NOMO-1 treated with dmso at 0.1 percent for 144 hours (cell line): ENCODE data around the gene ZFP91.

Source experiments
- DNase-seq: peaks from one replicate; lab custom pipeline; 2025; ENCODE audit not compliant: unreplicated experiment; lab: John Stamatoyannopoulos, UW

Gene ZFP91

DNA sequence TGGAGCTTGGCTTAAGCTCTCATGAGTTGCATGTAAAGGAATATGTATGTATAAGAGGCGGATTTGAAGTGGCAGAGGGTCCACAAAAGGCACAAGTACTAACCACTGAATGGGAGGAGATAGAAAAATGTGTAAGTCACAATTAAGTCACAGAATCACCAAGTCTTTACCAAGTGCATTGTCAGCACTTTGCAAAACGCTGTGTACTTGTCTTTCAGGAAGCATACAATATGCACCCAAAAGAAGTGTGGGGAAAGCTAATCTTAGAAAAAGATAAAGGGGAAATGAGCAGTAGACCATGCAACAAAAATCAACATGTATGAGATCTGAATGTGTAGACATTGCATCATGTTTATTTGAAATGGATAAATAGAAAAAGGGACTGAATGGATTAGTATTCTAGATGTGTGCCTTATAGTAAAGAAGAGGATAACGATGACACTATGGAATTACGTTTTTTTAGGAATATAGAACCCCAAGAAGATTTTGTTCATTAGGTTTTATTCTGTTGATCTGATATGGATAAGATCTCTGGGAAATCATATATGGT, 48.1 kb downstream of the ZFP91 start:
- DNase-seq: no peak

DNA sequence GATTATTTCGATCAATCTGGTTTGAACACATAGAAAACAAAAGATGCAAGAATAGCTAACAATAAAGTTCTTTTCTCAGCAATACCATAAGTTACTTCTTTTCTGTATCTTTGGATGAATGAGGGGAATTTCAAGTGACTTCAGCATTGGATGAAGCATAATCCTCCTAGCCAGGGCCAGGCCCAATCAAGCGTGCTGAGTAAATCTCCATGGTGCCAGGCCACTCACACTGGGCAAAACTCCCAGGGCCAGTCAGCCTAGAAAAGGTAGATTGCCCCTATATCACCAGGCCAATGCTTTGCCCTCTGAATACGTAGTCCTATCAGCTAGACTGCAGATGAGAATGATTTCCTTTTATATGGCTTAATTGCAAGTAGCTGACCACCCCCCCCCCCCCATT, 49.6 kb downstream of the ZFP91 start:
- DNase-seq: no peak

DNA sequence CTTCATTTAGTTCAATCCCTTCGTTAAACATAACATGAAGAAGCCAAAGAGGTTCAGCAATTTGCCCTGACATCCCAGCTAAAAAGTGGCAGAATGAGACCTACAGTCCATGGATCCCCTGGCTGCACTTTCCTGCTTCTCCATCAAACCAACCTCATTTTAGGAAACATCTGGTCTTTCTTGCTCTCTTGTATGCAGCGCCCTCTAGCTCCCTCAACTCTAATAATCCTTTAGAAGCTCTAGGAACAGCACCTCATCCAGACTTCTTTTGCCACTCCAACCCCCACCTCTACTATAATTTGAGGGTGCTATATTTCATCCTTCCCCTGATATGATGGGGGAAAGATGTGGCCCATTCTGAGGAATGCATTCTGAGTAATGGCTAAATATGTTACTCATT, 51.0 kb downstream of the ZFP91 start:
- no peak for DNase-seq

DNA sequence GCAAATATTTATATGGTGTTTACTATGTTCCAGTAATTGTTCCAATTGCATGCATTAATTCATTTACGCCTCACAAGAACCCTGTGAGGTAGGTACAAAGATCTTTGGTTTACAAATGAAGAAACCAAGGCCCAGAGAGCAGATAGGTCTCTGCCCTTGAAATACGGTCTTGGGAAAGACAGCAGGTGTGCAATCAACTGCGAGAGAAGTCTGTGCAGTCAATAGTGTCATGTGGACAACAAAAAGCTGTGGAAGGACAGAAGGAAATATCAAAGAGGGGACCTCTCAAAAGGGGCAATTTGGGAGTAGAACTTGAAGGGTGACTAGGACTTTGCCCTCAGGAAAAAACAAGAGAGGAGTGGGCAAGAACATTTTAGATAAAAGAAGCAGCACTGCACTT, 52.5 kb downstream of the ZFP91 start:
- DNase-seq: no peak

DNA sequence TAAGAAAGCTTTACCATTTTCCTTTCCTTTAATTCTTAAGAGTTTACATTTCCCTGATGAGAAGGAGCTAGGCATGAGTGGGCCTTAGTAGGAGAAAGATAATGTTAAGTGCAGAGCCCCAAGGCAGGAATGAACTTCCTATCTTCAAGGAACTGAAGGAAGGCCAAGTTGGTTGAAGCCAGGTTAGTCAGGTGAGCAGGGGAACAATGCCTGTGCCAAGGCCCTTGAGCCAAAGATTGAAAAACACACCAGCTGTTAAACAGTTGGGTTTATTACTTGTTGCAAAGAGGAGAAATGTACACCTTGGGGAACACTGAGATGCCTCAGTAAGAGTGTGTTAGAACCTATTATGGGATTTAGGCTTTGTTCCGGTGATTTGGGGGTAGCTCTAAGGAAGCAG, 53.6 kb downstream of the ZFP91 start:
- DNase-seq: no peak

DNA sequence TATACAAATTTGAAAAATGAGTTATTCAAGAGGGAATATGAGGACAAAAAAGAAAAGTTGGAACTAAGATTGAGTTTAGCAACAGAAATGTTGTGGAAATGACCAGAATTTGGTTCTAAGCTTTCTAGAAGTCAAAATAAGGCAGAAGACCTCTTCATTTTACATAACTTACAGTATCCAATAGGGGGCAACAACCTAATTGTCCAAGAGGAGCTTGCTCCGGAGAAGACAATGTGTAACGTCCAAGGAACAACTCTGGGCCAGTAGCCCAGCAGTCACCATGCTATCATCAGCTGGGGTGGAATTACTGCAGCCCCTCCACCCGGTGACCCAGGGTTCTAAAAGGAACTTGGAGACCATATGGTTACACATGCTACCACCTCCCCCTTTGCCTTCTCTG, 57.7 kb downstream of the ZFP91 start:
- no peak for DNase-seq

DNA sequence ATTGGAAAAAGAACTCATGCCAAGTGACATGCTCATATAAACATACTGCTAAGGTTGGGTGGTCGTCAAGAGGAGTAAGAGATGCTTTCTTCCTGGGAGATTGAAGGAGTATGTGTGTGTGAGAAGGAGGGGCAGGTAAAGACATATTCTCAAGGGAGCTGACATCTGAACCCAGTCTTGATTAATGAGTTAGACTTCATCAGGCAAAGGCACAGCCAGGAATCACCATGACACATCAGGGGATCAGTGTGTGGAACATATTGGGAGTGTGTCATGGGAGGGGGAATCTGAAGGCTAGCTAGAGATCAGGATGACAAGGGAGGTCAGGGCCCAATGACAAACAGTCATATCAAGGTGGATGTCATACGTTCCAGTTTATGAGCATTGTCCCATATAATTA, 58.5 kb downstream of the ZFP91 start:
- DNase-seq: no peak

DNA sequence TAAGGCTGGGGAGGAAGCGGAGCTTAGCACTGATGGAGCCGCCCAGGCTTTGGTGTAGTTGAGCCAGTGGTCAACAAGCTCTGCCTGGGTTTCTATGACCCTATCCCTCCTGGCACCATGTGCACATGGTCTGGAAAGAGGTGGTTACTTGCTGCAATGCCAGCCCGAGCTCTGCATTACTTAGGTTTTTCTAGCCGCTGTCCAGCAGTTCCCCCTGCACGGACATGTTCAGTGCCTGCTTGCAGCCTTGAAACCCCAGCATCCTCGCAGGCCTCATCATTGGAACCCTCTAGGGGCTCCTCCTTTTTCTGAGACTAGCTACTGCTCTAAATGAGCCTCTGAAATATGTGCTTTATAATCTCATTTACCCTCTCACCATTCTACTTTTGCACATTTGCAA, 60.2 kb downstream of the ZFP91 start:
- no peak for DNase-seq

DNA sequence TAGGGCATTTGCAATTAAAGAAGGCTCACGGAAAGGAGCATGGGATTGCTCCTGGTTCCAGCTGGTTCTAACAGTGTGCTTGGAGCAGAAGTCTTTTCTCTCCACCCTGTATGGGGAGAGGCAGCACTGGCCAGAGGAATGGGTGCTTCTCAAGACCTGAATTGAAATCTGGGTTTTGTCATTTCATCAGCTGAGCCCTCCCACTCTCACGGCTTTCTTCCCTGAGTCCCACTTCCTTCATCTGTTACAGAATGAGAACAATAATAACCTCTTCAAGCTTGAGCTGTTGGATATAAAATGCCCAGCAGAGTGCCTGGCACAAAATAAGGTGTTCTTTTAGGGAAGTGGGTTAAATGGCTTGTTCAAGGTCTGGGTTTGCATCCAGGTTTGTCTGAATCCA, 60.8 kb downstream of the ZFP91 start:
- DNase-seq: no peak

DNA sequence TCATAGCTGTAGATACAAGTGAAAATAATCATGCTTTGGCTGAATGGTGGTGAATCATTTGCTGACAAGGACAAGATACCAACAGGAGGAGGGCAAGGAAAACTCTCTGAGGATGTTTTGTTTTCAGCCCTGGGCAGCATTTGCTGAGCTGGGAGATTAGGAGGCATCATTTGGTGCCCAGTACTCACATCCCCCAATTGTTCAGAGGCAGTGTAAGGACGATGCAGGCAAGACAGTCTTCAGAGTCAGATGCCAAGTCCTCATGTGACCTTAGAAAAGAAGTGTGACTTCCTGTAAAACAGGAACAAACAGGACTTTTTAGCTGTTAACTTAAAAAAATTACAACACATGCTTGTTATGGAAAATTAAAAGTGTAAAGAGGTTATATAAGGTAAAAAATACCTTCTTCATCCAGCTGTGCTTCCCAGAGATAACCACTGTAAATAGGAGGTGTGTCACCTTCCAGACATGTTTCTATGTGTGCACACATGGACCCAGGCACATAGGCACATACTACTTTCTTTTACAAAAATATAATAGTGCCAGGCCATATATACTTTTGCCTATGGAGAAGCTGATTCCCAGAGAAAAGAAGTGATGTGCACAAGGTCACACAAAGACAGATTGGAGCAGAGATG, 61.6 kb downstream of the ZFP91 start:
- no peak for DNase-seq

DNA sequence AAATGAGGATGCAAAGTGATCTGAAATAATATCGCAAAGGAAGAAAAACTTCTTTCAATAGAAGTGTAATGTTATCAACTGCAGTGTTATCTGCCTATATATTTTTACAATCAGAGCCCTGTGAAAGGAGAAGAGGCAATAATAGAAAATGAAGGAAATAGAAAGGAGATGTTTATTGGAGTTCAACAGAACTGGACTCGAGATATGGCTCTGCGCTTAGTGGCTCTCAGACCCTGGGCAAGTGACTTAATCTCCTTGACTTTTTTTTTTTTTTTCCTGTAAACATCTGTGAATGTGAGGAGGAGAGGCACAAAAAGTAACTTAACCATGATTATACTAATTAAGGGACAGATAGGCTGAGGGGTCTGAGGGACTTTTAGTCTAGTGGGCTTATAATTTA, 62.5 kb downstream of the ZFP91 start:
- no peak for DNase-seq

DNA sequence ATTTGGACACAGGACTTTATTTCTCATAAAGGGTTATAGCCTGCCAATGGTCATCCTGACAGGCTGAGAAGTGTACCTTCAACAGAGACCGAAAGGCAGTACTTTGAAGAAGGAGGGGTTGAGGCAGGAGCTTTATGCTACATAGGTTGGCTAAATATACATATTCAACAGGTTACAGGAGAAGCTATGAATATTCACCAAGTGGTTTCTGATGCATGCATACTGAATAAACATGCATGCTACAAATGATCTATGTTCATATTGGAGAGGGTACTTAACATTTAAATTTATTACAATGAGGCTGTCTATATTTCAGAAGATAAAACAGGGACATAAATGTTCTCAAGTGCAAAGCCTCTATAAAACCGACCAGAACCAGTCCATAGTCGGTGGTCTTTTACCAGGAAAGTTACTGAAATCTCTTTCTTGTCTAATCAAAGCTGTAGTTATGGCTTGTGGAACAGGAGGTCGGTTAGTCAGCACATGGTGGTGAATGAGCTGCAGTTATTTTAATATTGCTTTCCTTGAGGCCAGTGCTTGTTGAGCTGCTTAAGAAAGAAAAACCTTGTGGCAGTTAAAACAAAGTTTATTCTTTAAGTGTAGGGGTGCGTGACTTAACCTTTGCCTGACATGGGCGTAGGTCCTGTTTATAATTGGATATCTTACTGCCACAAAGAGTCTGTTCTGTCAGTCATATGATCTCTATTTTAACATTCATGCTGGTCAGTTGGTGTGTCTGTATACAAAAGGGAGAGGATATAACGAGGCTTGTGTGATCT, 63.1 kb downstream of the ZFP91 start:
- DNase-seq: no peak

DNA sequence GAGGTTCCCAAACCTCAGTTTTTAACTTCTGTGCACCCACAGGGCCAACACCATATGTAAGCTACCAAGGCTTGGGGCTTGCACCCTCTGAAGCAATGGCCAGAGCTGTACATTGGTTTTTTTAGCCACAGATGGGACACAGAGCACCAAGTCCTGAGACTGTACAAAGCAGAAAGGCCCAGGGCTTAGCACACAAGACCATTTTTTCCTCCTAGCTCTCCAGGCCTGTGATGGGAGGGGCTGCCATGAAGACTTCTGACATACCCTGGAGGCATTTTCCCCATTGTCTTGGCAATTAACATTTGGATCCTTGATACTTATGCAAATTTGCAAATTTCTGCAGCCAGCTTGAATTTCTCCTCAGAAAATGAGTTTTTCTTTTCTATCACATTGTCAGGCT, 67.0 kb downstream of the ZFP91 start:
- no peak for DNase-seq

DNA sequence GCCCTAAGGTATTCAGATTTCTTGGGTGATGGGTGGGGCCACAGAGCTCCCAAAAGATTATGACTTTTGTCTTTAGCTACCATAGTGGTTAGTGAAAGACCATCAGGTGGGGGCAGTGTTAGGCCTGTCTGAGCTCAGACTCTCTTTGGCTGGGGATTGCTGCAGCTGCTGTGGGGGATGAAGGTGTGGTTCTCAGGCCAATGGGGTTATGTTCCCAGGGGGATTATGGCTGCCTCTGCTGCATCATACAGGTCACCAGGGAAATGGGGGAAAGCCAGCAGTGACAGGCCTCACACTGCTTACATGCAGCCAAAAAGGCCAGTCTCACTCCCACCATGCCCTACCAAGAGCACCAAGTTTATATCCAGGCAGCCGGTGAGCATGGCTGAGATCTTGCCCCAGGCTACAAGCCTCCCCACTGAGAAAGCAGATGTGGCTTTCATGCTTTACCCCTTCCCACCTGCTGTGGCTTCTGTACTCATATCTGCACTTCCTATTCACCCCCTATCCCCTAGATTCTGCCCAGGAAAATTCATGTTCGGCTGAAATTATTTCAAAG, 68.4 kb downstream of the ZFP91 start:
- no peak for DNase-seq

DNA sequence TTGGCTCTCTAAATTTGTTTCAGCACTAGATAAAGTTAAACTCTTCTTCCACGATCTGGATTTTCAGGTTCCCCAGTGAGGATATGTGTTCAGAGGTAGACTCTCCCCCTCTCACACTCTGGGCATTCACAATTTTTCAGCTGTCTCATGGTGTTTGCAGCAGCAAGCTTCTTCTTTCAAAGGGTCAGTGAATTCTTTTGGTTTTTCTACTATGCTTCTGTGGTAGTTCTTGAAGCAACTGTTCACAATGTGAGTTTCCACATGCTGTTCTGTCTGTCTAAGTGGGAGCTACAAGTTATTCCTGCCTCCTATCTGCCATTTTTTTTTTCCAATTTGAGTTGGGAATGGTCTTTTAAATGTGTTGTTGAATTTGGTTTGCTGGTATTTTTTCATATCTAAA, 69.0 kb downstream of the ZFP91 start:
- DNase-seq: no peak

DNA sequence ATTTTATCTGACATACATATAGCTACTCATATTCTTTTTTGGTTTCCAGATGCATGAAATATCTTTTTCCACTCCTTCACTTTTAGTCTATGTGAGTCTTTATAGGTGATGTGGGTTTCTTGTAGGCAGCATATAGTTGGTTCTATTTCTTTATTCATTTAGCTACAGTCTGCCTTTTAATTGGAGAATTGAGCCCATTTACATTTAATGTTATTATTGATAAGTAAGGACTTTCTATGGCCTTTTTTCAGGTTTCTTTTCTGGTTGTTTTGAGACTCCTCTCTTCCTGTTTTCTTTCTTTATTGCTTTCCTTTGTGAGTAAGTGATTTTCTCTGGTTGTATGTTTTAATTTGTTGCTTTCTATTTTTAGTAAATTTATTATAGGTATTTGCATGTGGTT, 70.8 kb downstream of the ZFP91 start:
- DNase-seq: no peak

DNA sequence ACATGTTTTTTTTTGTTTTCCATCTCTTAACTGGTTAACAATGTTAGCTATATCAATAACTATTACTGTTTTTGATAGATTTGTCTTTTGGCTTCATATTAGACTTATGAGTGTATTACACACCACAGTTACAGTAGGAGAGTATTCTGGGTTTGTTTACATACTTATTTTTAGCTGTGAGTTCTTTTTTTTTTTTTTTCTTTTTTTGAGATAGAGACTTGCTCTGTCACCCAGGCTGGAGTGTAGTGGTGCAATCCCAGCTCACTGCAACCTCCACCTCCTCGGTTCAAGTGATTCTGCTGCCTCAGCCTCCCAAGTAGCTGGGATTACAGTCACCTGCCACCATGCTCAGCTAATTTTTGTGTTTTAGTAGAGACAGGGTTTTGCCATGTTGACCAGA, 71.6 kb downstream of the ZFP91 start:
- DNase-seq: no peak

DNA sequence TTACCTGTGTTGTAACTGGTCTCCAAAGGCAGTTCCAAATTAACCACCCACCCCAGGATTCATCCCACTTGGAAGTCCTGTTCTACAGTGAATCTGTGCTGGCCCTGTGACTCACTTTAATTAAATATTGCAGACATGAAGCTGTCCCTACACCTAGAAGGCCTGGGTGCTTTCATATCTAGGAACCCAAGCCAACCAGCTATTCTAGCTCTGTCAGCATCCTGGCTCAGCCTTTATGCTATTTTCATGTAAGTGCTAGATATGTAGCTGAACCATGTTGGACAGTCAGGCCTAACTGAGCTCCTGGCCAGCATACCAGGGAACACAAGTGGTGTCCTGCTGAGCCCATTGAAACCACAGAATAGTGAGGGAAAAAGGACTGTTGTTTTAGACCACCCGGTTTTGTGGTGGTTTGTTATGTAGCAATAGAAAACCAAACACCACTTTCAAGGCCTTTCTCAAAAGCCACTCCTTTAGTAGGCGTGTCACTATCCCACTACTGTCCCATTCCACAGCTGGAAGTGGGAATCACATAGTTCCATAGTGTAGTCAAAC, 73.9 kb downstream of the ZFP91 start:
- no peak for DNase-seq

DNA sequence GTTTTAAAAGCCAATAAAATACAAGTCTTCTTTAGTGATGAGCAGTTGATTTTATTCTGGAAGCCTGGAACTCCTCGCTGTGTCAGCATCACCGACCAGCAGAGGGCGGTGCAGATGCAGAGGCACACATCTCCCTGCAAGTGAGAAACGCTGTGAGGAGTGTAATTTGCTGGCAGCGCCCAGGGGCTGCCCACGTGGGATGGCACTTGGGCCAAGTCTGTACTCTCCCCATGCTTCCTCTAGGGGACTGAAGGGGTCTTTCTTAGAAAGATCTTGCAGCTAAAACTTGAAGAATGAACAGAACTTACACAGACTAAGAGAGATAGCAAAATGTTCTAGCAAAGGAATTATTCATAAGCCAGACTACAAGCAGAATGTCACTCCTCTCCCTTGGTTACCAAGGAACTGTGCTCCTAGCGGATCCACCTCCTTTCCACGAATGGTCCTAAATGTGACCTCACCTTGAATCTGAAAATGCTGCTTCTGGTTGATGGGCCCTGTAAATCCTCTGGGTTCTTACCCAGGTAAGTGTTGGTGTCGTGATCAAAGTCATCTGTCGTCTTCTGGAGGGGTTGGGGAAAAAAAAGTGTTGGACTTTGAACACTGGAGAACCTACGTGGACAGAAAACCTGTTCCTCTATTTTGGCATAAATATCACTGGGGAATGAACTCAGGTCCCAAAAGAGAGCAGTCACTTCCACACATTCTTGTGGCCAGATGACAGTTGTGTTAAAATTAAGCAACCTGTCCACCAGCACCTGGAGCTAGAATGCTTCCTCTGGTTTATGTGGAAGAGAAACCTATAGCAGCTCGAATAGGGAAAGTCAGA, 75.4 kb downstream of the ZFP91 start:
- DNase-seq: peak; percentile 73

DNA sequence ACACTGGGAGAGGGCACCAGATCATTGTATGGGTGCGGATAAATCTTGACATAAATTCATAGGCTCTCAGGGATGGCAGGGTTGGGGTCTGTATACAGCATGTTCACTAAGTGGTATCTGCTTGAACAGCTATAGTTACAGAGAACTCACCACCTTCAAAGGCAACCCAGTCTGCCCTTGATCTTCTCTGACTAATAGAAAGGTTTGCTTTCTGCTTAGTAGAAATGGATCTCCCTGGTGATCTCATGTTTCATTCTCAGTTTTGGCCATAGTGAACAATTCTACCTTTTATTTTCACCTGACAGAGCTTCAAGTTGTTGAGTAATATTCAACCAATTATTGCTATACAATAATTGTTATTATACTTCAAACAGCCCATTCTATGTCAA, 76.0 kb downstream of the ZFP91 start:
- DNase-seq: no peak

DNA sequence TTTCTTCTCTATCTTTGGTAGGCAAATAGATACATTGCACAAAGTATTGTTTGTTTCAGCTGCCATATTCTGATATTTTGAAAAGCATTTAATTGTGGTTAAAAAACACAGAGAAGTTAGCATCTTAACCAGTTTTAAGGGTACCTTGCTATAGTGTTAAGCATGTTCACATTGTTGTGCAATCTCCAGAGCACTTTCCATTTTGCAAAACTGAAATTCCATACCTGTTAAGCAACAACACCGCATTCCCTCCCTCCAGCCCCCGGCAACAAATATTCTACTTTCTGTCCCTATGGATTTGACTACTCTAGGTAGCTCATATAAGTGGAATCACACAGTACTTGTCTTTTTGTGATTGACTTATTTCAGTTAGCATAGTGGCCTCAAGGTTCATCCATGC, 77.5 kb downstream of the ZFP91 start:
- no peak for DNase-seq
